Muscle layer of duodenum (tissue), 2 donors: ENCODE data around the gene MRPL36.
"Not testable (repeated sequence)": the region's sequence is repeated elsewhere in the genome, so short reads cannot be mapped to it uniquely, and the experiment has no call there.

ENCODE experiments used
- H3K27ac ChIP-seq: one replicate; pipeline ENCODE4 v1.7.0; 2013; ENCODE audit warnings: mild to moderate bottlenecking, low read length
- H3K27me3 ChIP-seq: one replicate; pipeline ENCODE4 v1.7.0; 2013; ENCODE audit warnings: low read depth, mild to moderate bottlenecking, control low read depth, low read length
- H3K36me3 ChIP-seq, 2 donors: one replicate each; pipeline ENCODE4 v1.7.0; 2013; ENCODE audit warnings: low read length in 2 of 2, control low read depth in 1 of 2, mild to moderate bottlenecking in 1 of 2; ENCODE audit not compliant: insufficient read depth in 2 of 2, control insufficient read depth in 1 of 2
- H3K4me1 ChIP-seq, 2 donors: one replicate each; pipeline ENCODE4 v1.7.0; 2013; ENCODE audit warnings: low read length in 2 of 2, mild to moderate bottlenecking in 2 of 2, control low read depth in 1 of 2, moderate library complexity in 1 of 2; ENCODE audit not compliant: insufficient read depth in 2 of 2, control insufficient read depth in 1 of 2
- H3K4me3 ChIP-seq, 2 donors: one replicate each; pipeline ENCODE4 v1.7.0; 2013; ENCODE audit warnings: low read length in 2 of 2, low read depth in 1 of 2, mild to moderate bottlenecking in 1 of 2
- H3K9me3 ChIP-seq, 2 donors: one replicate each; pipeline ENCODE4 v1.7.0; 2013; ENCODE audit warnings: low read length in 2 of 2, control low read depth in 1 of 2, mild to moderate bottlenecking in 1 of 2; ENCODE audit not compliant: control insufficient read depth in 1 of 2
- donor health status: healthy.

MRPL36 gene

GRCh38 chr5:1792842-1793266 lies 6.8 kb downstream of the MRPL36 start:
- no peak overlapping the region for H3K4me3 ChIP-seq
- H3K27ac ChIP-seq: no peak overlapping the region
- peaks cover 0 to 10% of the 10 kb centered on the region in 2 donors for H3K4me1 ChIP-seq
- H3K9me3 ChIP-seq: no peaks in the 10 kb centered on the region
- H3K27me3 ChIP-seq: no peaks in the 10 kb centered on the region
- H3K36me3 ChIP-seq: peaks cover 4 to 18% of the 10 kb centered on the region in 2 donors

- Histone ChIP-seq H3K9me3 (no peaks in the 10 kb centered on the region), H3K4me1 (no peaks in the 10 kb centered on the region), H3K4me3 (no peak overlapping the region), H3K27ac (no peak overlapping the region), H3K27me3 (no peaks in the 10 kb centered on the region), H3K36me3 (peaks cover 0 to 4% of the 10 kb centered on the region in 2 donors)
These were observed 8.5 kb downstream of the MRPL36 start for GRCh38 chr5:1791176-1791575.

GRCh38 chr5:1789834-1790471 lies 9.7 kb downstream of the MRPL36 start:
- no peak overlapping the region for H3K27ac ChIP-seq
- H3K36me3 ChIP-seq: no peaks in the 10 kb centered on the region
- no peaks in the 10 kb centered on the region for H3K27me3 ChIP-seq
- H3K4me3 ChIP-seq: no peak overlapping the region
- no peaks in the 10 kb centered on the region for H3K9me3 ChIP-seq
- no peaks in the 10 kb centered on the region for H3K4me1 ChIP-seq

- H3K27ac ChIP-seq, H3K9me3 ChIP-seq: not testable (repeated sequence)
These were observed 10.2 kb downstream of the MRPL36 start for GRCh38 chr5:1789438-1789833.

GRCh38 chr5:1788828-1789227 lies 10.8 kb downstream of the MRPL36 start:
- Histone ChIP-seq H3K36me3 (no peaks in the 10 kb centered on the region), H3K27me3 (no peaks in the 10 kb centered on the region), H3K4me1 (no peaks in the 10 kb centered on the region), H3K4me3 (no peak overlapping the region), H3K27ac (no peak overlapping the region), H3K9me3 (no peaks in the 10 kb centered on the region)

More at GRCh38 chr5:1789438-1789833, 10.2 kb downstream of the MRPL36 start:
- not testable (repeated sequence) for H3K4me1 ChIP-seq, H3K27me3 ChIP-seq, H3K4me3 ChIP-seq, H3K36me3 ChIP-seq

GRCh38 chr5:1788200-1788599 lies 11.4 kb downstream of the MRPL36 start:
- Histone ChIP-seq H3K4me3 (no peak overlapping the region), H3K27me3 (no peaks in the 10 kb centered on the region)

GRCh38 chr5:1787472-1788047 lies 12.1 kb downstream of the MRPL36 start:
- Histone ChIP-seq H3K27me3 (no peaks in the 10 kb centered on the region), H3K36me3 (no peaks in the 10 kb centered on the region), H3K4me1 (no peaks in the 10 kb centered on the region), H3K4me3 (no peak overlapping the region), H3K27ac (no peak overlapping the region), H3K9me3 (no peaks in the 10 kb centered on the region)

More at GRCh38 chr5:1788200-1788599, 11.4 kb downstream of the MRPL36 start:
- Histone ChIP-seq H3K9me3 (no peaks in the 10 kb centered on the region), H3K36me3 (no peaks in the 10 kb centered on the region), H3K4me1 (no peaks in the 10 kb centered on the region), H3K27ac (no peak overlapping the region)

GRCh38 chr5:1786621-1787471 lies 12.8 kb downstream of the MRPL36 start:
- Histone ChIP-seq H3K4me1 (no peaks in the 10 kb centered on the region), H3K36me3 (no peaks in the 10 kb centered on the region), H3K9me3 (no peaks in the 10 kb centered on the region), H3K27me3 (no peaks in the 10 kb centered on the region), H3K27ac (no peak overlapping the region), H3K4me3 (no peak overlapping the region)

- Histone ChIP-seq H3K27ac (no peak overlapping the region), H3K9me3 (no peaks in the 10 kb centered on the region), H3K36me3 (no peaks in the 10 kb centered on the region), H3K27me3 (no peaks in the 10 kb centered on the region), H3K4me3 (no peak overlapping the region), H3K4me1 (no peaks in the 10 kb centered on the region)
These were observed 13.7 kb downstream of the MRPL36 start for GRCh38 chr5:1785984-1786383.

GRCh38 chr5:1785062-1785461 lies 14.6 kb downstream of the MRPL36 start:
- H3K9me3 ChIP-seq: no peaks in the 10 kb centered on the region
- no peaks in the 10 kb centered on the region for H3K4me1 ChIP-seq
- H3K27ac ChIP-seq: no peak overlapping the region
- H3K4me3 ChIP-seq: no peak overlapping the region
- H3K36me3 ChIP-seq: no peaks in the 10 kb centered on the region
- H3K27me3 ChIP-seq: no peaks in the 10 kb centered on the region

- H3K4me1 ChIP-seq: no peaks in the 10 kb centered on the region
- H3K27ac ChIP-seq: no peak overlapping the region
- H3K36me3 ChIP-seq: no peaks in the 10 kb centered on the region
- no peaks in the 10 kb centered on the region for H3K27me3 ChIP-seq
- H3K4me3 ChIP-seq: no peak overlapping the region
- no peaks in the 10 kb centered on the region for H3K9me3 ChIP-seq
These were observed 15.2 kb downstream of the MRPL36 start for GRCh38 chr5:1784197-1785050.
